ENCODE measurements around the gene RCE1. TPM values are rescaled to one million over a fixed set of nuclear protein-coding genes. Genes with fewer than 3 reads are reported as not detected.

The RCE1 gene
- total RNA-seq, 1 experiment from 2014 or later, result 43.7 TPM

- peaks cover 14% of the 10 kb centered on the region for H3K4me1 ChIP-seq (ENCODE audit: control insufficient read depth, insufficient read depth, low read length)
- ATAC-seq, result no peak
- H3K4me3 ChIP-seq (ENCODE audit: low read depth in 2 of 2, low read length in 2 of 2), result no peak overlapping the region
- H3K27me3 ChIP-seq (ENCODE audit: control insufficient read depth, insufficient read depth, low read length), result no peaks in the 10 kb centered on the region
- H3K9me3 ChIP-seq (ENCODE audit: control insufficient read depth, insufficient read depth, low read depth, low read length), result no peaks in the 10 kb centered on the region
- TF ChIP-seq, protein P1, sequence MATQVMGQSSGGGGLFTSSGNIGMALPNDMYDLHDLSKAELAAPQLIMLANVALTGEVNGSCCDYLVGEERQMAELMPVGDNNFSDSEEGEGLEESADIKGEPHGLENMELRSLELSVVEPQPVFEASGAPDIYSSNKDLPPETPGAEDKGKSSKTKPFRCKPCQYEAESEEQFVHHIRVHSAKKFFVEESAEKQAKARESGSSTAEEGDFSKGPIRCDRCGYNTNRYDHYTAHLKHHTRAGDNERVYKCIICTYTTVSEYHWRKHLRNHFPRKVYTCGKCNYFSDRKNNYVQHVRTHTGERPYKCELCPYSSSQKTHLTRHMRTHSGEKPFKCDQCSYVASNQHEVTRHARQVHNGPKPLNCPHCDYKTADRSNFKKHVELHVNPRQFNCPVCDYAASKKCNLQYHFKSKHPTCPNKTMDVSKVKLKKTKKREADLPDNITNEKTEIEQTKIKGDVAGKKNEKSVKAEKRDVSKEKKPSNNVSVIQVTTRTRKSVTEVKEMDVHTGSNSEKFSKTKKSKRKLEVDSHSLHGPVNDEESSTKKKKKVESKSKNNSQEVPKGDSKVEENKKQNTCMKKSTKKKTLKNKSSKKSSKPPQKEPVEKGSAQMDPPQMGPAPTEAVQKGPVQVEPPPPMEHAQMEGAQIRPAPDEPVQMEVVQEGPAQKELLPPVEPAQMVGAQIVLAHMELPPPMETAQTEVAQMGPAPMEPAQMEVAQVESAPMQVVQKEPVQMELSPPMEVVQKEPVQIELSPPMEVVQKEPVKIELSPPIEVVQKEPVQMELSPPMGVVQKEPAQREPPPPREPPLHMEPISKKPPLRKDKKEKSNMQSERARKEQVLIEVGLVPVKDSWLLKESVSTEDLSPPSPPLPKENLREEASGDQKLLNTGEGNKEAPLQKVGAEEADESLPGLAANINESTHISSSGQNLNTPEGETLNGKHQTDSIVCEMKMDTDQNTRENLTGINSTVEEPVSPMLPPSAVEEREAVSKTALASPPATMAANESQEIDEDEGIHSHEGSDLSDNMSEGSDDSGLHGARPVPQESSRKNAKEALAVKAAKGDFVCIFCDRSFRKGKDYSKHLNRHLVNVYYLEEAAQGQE (IDR thresholded peaks at IDR 0.05; ENCODE audit: insufficient read depth in 1 of 2, low read depth in 2 of 2, low read length in 1 of 2), result no peak
- TF ChIP-seq SIN3A (IDR thresholded peaks at IDR 0.05; ENCODE audit: borderline replicate concordance, insufficient read depth, low read depth, low read length) (no peak), POLR2AphosphoS5 (IDR thresholded peaks at IDR 0.05; ENCODE audit: low read depth, low read length) (no peak), TCF7L2 (IDR thresholded peaks at IDR 0.05; ENCODE audit: low read depth, low read length) (no peak)
- TF ChIP-seq, protein P2, sequence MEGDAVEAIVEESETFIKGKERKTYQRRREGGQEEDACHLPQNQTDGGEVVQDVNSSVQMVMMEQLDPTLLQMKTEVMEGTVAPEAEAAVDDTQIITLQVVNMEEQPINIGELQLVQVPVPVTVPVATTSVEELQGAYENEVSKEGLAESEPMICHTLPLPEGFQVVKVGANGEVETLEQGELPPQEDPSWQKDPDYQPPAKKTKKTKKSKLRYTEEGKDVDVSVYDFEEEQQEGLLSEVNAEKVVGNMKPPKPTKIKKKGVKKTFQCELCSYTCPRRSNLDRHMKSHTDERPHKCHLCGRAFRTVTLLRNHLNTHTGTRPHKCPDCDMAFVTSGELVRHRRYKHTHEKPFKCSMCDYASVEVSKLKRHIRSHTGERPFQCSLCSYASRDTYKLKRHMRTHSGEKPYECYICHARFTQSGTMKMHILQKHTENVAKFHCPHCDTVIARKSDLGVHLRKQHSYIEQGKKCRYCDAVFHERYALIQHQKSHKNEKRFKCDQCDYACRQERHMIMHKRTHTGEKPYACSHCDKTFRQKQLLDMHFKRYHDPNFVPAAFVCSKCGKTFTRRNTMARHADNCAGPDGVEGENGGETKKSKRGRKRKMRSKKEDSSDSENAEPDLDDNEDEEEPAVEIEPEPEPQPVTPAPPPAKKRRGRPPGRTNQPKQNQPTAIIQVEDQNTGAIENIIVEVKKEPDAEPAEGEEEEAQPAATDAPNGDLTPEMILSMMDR (IDR thresholded peaks at IDR 0.05), result no peak
- BruUV-seq (replicated peaks), result no TSS peak
- intact Hi-C loops (cut with micrococcal nuclease; ENCODE audit: unreplicated experiment), result no loop called here
- ChIA-PET POLR2A (no interaction called here), CTCF (no interaction called here)
- in situ Hi-C loops (cut with HindIII; ENCODE audit: low pct_unique_long_range_greater_than_20kb, low sequenced_read_pairs), result no loop called here
- H3K27ac ChIP-seq (ENCODE audit: low read length), result no peak overlapping the region
- H3K36me3 ChIP-seq (ENCODE audit: control insufficient read depth, insufficient read depth, low read length), result peaks cover 3% of the 10 kb centered on the region; the same call in 1 of the 2 replicates
- no peak for DNase-seq (ENCODE audit: low read depth, low spot score)
These were observed 8.0 kb downstream of the RCE1 start for GRCh38 chr11:66851239-66851596.

DNA sequence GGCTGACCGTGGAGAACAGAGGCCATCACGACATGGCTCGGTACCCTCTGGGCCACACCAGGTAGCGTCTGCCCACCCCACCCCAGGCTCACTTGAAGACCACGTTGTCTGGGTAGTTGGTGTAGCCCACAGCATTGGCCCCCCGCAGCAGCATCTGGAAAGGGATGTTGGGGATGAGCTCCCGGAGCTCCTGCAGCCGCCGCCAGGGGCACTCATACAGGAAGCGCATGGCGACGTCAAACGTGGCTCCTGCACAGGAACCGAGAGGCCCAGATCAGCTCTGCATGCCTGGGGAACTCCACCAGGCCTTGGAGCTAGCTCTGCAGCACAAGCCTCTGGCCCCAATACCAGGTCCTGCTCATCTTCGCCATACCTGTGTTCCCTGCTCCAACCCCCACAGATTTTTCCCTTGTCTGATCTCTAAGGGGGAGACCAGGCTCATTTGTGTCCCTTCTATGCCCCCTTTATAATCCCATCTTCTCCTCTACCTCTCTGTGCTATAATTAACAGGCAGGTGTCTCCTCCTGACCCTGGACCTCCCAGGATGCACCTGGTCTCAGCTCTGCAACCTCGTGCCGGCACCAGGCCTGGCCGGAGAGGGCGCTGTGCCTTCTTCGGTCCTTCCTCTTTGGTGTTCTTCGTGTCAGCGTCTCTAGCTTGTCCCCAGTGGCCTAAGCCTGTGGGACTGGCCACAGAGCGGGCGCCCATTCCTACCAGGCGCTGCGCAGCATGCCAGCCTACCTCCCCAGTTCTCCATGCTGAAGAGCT lies 8.6 kb downstream of the RCE1 start:
- Histone ChIP-seq H3K27me3 (ENCODE audit: control insufficient read depth, insufficient read depth, low read length) (no peaks in the 10 kb centered on the region), H3K4me1 (ENCODE audit: control insufficient read depth, insufficient read depth, low read length) (peaks cover 9% of the 10 kb centered on the region), H3K27ac (ENCODE audit: low read length) (no peak overlapping the region), H3K9me3 (ENCODE audit: control insufficient read depth, insufficient read depth, low read depth, low read length) (no peaks in the 10 kb centered on the region), H3K4me3 (ENCODE audit: low read depth in 2 of 2, low read length in 2 of 2) (no peak overlapping the region), H3K36me3 (ENCODE audit: control insufficient read depth, insufficient read depth, low read length) (peaks cover 3% of the 10 kb centered on the region; the same call in 1 of the 2 replicates)
- CTCF ChIA-PET, result interaction anchor here (0.6 kb wide), 1 partner anchor 338 kb away, joined by 6 read pairs; no protein-coding TSS in a partner anchor
- POLR2A ChIA-PET, result no interaction called here
- intact Hi-C loops (cut with micrococcal nuclease; ENCODE audit: unreplicated experiment) (no loop called here), in situ Hi-C loops (cut with HindIII; ENCODE audit: low pct_unique_long_range_greater_than_20kb, low sequenced_read_pairs) (no loop called here)
- DNase-seq (ENCODE audit: low read depth, low spot score) (no peak), ATAC-seq (no peak)
- TF ChIP-seq, protein P1 (IDR thresholded peaks at IDR 0.05; ENCODE audit: insufficient read depth in 1 of 2, low read depth in 2 of 2, low read length in 1 of 2), result no peak
- no peak for TF ChIP-seq TCF7L2 (IDR thresholded peaks at IDR 0.05; ENCODE audit: low read depth, low read length)
- no peak for TF ChIP-seq SIN3A (IDR thresholded peaks at IDR 0.05; ENCODE audit: borderline replicate concordance, insufficient read depth, low read depth, low read length)
- TF ChIP-seq POLR2AphosphoS5 (IDR thresholded peaks at IDR 0.05; ENCODE audit: low read depth, low read length), result no peak
- TF ChIP-seq, protein P2 (IDR thresholded peaks at IDR 0.05), result no peak; the same call in 1 of the 2 replicates
- BruUV-seq (replicated peaks), result no TSS peak

Data from Panc1 (cell line).